ENCODE results near the gene AQP12B.

AQP12B gene

GRCh38 chr2:240631548-240632305 is 51.0 kb downstream of the AQP12B start:
- TF ChIP-seq ESRRG (CRISPR knock-in tag; IDR thresholded peaks at IDR 0.05) (no peak), CREB5 (CRISPR knock-in tag; IDR thresholded peaks at IDR 0.05; ENCODE audit: low read depth) (no peak), ISL1 (CRISPR knock-in tag; IDR thresholded peaks at IDR 0.05) (no peak), TCF4 (CRISPR knock-in tag; IDR thresholded peaks at IDR 0.05; ENCODE audit: borderline replicate concordance) (no peak), ZFP3 (CRISPR knock-in tag; IDR thresholded peaks at IDR 0.05) (no peak), BACH2 (CRISPR knock-in tag; IDR thresholded peaks at IDR 0.05; ENCODE audit: borderline replicate concordance) (no peak), ARNTL (CRISPR knock-in tag; IDR thresholded peaks at IDR 0.05; ENCODE audit: borderline replicate concordance, low read depth) (no peak), ZC3H10 (CRISPR knock-in tag; IDR thresholded peaks at IDR 0.05) (no peak), ZNF565 (CRISPR knock-in tag; conservative IDR thresholded peaks at IDR 0.05; ENCODE audit: low read depth) (no peak), TOX (CRISPR knock-in tag; IDR thresholded peaks at IDR 0.05; ENCODE audit: borderline replicate concordance) (no peak), OSR1 (CRISPR knock-in tag; IDR thresholded peaks at IDR 0.05) (no peak)
- TF ChIP-seq, protein P1, sequence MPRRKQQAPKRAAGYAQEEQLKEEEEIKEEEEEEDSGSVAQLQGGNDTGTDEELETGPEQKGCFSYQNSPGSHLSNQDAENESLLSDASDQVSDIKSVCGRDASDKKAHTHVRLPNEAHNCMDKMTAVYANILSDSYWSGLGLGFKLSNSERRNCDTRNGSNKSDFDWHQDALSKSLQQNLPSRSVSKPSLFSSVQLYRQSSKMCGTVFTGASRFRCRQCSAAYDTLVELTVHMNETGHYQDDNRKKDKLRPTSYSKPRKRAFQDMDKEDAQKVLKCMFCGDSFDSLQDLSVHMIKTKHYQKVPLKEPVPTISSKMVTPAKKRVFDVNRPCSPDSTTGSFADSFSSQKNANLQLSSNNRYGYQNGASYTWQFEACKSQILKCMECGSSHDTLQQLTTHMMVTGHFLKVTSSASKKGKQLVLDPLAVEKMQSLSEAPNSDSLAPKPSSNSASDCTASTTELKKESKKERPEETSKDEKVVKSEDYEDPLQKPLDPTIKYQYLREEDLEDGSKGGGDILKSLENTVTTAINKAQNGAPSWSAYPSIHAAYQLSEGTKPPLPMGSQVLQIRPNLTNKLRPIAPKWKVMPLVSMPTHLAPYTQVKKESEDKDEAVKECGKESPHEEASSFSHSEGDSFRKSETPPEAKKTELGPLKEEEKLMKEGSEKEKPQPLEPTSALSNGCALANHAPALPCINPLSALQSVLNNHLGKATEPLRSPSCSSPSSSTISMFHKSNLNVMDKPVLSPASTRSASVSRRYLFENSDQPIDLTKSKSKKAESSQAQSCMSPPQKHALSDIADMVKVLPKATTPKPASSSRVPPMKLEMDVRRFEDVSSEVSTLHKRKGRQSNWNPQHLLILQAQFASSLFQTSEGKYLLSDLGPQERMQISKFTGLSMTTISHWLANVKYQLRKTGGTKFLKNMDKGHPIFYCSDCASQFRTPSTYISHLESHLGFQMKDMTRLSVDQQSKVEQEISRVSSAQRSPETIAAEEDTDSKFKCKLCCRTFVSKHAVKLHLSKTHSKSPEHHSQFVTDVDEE (CRISPR knock-in tag; IDR thresholded peaks at IDR 0.05) = no peak
- ATAC-seq = no peak

GRCh38 chr2:240630771-240631547 is 51.7 kb downstream of the AQP12B start:
- no peak for ATAC-seq
- no peak for TF ChIP-seq ZNF70 (CRISPR knock-in tag; IDR thresholded peaks at IDR 0.05)
- TF ChIP-seq BACH2 (CRISPR knock-in tag; IDR thresholded peaks at IDR 0.05; ENCODE audit: borderline replicate concordance) = no peak
- TF ChIP-seq SNAI2 (CRISPR knock-in tag; IDR thresholded peaks at IDR 0.05) = no peak
- TF ChIP-seq, protein P2, sequence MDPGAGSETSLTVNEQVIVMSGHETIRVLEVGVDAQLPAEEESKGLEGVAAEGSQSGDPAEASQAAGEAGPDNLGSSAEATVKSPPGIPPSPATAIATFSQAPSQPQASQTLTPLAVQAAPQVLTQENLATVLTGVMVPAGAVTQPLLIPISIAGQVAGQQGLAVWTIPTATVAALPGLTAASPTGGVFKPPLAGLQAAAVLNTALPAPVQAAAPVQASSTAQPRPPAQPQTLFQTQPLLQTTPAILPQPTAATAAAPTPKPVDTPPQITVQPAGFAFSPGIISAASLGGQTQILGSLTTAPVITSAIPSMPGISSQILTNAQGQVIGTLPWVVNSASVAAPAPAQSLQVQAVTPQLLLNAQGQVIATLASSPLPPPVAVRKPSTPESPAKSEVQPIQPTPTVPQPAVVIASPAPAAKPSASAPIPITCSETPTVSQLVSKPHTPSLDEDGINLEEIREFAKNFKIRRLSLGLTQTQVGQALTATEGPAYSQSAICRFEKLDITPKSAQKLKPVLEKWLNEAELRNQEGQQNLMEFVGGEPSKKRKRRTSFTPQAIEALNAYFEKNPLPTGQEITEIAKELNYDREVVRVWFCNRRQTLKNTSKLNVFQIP (CRISPR knock-in tag; IDR thresholded peaks at IDR 0.05; ENCODE audit: borderline replicate concordance, low read depth) = no peak
- TF ChIP-seq ZNF8 (CRISPR knock-in tag; IDR thresholded peaks at IDR 0.05) = no peak
- TF ChIP-seq RARB (CRISPR knock-in tag; IDR thresholded peaks at IDR 0.05) = no peak

DNA sequence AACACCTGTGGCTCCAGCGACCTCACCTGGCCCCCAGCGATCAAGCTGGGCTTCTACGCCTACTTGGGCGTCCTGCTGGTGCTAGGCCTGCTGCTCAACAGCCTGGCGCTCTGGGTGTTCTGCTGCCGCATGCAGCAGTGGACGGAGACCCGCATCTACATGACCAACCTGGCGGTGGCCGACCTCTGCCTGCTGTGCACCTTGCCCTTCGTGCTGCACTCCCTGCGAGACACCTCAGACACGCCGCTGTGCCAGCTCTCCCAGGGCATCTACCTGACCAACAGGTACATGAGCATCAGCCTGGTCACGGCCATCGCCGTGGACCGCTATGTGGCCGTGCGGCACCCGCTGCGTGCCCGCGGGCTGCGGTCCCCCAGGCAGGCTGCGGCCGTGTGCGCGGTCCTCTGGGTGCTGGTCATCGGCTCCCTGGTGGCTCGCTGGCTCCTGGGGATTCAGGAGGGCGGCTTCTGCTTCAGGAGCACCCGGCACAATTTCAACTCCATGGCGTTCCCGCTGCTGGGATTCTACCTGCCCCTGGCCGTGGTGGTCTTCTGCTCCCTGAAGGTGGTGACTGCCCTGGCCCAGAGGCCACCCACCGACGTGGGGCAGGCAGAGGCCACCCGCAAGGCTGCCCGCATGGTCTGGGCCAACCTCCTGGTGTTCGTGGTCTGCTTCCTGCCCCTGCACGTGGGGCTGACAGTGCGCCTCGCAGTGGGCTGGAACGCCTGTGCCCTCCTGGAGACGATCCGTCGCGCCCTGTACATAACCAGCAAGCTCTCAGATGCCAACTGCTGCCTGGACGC is 52.5 kb downstream of the AQP12B start:
- ATAC-seq = no peak
- TF ChIP-seq ZC3H10 (CRISPR knock-in tag; IDR thresholded peaks at IDR 0.05) = no peak

GRCh38 chr2:240629619-240629967 is 53.1 kb downstream of the AQP12B start:
- ATAC-seq = no peak
- TF ChIP-seq CSRNP3 (CRISPR knock-in tag; IDR thresholded peaks at IDR 0.05) (no peak), ARNTL (CRISPR knock-in tag; IDR thresholded peaks at IDR 0.05; ENCODE audit: borderline replicate concordance, low read depth) (no peak), ZNF565 (CRISPR knock-in tag; conservative IDR thresholded peaks at IDR 0.05; ENCODE audit: low read depth) (no peak), PATZ1 (CRISPR knock-in tag; IDR thresholded peaks at IDR 0.05; ENCODE audit: borderline replicate concordance) (no peak), BACH2 (CRISPR knock-in tag; IDR thresholded peaks at IDR 0.05; ENCODE audit: borderline replicate concordance) (no peak), ZNF70 (CRISPR knock-in tag; IDR thresholded peaks at IDR 0.05) (no peak), RARB (CRISPR knock-in tag; IDR thresholded peaks at IDR 0.05) (no peak)

Measured in SK-N-SH treated with all-trans-retinoic acid at 6 μM for 48 hours (cell line).